Activated T-cell treated with anti-CD3 and anti-CD28 coated beads for 1 hour (primary cell): ENCODE data around the gene SETD3.

Source experiments
- DNase-seq: peaks from one replicate; pipeline ENCODE4 v3.0.0-alpha.2; 2020; ENCODE audit warnings: low read depth

SETD3 gene

DNA sequence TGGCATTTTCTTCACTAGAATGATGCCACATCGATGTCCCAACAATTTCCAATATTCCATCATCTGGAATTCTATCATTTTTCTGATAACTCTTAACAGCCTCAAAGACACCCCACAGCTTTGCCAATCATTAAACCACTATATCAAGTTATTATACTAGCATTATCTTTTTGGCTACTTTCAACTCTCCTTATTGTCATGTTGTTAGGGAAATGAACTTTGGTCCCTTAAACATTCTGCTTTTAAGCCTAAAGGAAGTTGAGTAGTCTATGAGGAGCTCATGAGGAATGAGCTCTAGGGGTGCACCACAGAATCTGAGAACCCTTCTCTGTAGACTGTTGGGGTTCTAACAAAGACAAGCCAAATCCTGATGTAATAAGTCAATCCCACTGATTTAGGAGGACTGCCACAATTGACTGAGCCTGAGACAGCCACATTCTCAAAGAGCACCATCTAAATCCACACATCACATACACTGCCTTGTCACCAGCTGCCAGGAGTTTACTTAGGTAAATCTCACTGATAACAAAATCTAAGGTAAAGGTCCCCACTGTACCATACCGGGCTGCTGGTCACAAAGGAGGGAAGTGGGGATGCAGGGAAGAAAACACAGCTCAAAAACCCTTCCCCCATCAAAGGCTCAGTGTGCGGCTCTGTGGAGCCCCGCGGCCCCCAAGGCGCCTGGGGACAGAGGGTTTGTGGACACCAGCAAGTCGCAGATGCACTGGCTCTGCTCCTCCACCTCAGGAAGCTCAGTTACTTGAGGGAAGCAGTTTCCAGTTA, 58.2 kb downstream of the SETD3 start:
- DNase-seq, result no peak

DNA sequence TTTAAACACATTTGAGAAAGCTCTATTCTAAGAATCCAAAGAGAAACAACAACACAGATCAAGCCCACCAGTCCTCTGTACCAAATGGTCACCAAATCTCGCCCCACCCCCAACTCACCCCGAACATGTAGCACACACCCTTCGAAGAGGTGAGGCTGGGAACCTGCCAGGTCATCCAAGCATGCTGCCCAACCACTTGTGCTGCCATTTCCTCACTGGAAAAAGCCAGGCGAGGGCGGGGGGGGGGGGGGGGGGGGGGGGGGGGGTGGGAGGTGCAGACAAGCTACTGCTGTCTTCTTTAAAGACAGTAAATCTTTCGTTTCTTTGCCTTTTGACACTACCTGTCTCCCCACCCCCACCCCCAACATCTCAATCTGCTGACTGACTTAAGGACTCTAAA, 59.9 kb downstream of the SETD3 start:
- DNase-seq, result no peak

GRCh38 chr14:99419905-99420304, 60.8 kb downstream of the SETD3 start:
- DNase-seq, result no peak

GRCh38 chr14:99418242-99418641, 62.4 kb downstream of the SETD3 start:
- DNase-seq, result no peak

- DNase-seq, result no peak
These were observed 63.8 kb downstream of the SETD3 start for GRCh38 chr14:99416909-99417308.

DNA sequence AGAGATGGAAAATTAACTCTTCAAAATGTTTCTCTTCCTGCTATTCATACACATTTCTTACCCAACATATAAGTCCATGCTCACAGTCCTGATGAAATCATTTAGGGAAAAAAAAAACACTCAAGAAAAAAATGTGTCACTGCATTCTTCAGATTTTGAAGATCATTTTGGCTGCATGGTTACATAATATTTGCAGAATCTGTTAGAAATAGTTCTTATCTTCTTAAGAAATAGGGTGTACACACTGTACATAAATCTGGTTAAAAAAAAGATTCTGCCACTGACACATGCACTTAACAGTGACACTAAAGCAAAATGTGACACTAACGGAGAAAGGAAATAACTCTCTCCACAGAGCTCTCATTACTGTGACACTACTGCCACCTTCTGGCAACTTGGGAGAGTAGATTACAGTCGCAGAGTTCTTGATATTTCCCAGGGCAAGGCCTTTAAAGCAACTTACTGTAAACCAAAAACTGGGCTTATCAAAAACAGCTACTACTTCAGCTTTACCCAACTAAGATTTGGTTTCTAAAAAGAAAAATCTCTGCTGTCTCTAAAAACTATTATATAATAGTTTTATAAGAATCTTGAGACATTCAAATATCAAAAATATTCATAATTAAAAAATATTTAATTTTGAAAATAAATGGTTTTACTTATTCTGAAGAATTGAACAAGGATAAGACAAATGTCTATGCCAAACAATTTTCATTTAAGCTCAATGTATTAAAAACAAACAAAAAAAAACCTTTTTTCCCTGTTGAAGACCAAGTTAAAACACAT, 65.0 kb downstream of the SETD3 start:
- DNase-seq, result peak; percentile 44

- DNase-seq, result no peak
These were observed 66.7 kb downstream of the SETD3 start for GRCh38 chr14:99413911-99414310.

GRCh38 chr14:99413172-99413571, 67.5 kb downstream of the SETD3 start:
- DNase-seq, result no peak

GRCh38 chr14:99412117-99413061, 68.3 kb downstream of the SETD3 start:
- no peak for DNase-seq

DNA sequence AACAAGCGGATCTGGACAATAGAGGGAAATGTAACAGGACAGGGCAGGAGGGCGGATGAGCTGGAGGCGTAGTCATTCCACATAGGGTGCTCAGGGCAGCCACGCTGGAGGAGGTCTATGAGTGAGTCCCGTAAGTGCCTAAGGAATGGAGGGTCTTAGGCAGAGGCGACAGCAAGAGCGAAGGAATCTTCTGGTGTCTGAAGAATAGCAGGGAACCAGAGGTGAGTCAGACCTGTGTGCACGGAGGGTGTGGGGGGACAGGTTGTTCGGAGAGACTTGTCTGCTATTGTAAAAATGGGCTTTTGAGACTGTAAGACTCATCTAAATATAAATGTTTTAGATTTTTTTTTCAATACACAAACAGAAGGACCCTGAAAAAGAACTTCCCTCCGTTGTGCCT, 70.6 kb downstream of the SETD3 start:
- no peak for DNase-seq

GRCh38 chr14:99408971-99409289, 71.7 kb downstream of the SETD3 start:
- DNase-seq, result no peak

GRCh38 chr14:99408286-99408970, 72.2 kb downstream of the SETD3 start:
- DNase-seq, result no peak

DNA sequence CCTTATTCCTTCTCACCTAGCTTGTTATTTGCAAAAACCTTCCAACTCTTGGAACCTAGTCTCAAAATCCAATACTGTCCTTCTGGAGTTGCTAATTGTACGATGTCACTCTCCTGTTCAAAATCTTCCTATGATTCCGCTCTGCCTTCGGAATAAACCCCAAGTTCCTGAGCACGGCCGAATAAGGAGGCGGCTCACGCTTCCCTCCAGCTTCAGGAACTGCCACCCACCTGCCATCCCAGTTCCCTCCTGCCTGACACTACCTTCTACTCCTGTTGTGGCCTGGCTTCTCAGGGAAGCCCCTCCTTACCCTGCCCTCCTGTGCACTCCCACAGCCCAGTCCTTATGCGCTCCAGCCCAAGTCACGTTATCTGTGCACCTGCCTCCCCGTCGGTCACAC, 73.2 kb downstream of the SETD3 start:
- no peak for DNase-seq

DNA sequence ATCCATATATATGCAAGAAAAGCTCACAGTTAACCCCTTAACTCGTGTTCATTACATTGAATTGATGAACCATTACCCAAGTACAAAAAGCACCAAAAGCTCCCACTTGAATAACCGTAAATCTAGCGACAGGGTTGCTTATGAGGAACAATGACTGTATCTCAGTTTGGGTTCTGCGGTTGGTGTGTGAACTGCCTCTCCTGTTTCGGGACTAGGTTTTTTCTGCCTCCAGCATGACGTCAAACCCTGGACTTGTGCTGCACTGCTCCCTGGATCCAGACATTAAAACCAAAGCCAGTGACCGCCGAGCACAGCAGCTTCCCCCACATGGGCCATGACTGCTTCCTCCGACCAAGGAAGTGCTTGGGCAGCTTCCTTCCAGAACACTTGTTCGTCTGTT, 77.7 kb downstream of the SETD3 start:
- no peak for DNase-seq

DNA sequence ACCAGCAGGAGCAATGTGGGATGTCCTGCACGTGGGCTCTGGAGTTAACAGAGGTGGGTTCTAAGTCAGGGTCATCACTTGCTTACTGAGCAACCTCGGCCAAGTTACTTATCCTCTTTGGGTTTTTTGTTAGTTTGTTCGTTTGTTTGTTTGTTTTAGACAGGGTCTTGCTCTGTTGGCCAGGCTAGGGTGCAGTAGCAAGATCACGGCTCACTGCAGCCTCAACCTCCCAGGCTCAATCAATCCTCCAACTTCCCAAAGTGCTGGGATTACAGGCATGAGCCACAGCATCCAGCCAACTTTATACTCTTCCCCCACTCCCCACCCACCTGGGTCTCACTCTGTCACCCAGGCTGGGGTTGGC, 78.4 kb downstream of the SETD3 start:
- DNase-seq, result no peak

GRCh38 chr14:99401621-99402284, 78.9 kb downstream of the SETD3 start:
- no peak for DNase-seq

GRCh38 chr14:99401211-99401610, 79.4 kb downstream of the SETD3 start:
- no peak for DNase-seq

- no peak for DNase-seq
These were observed 83.0 kb downstream of the SETD3 start for GRCh38 chr14:99397698-99398097.

DNA sequence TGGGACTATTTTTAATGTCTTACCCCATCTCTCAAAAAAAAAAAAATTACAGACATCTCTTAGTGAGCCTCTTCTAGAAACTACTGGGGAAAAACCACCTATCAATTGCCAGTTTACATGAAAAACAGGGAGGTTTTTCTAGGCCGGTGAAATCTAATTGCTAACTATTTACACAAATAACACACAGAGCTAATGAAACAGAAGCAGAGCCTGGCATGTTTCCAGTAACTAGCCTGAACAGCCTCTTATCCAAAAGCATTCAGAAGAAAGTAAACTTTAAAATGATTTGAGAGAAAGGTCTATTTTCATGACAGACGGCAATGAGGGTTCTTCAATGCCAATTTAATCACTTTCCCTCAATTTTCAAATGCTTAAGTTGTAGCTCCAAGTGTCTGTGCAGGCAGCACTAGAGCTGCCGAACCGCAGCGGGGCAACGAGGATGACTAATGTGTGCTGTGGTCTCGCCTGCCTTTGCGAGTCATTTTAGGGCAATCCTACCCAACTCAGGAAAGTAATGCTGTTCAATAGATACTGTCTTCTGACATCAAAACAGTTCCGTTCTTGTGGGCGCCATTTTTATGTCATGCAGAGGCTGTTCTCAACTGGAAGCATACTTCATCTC, 84.6 kb downstream of the SETD3 start:
- DNase-seq, result peak; percentile 6

DNA sequence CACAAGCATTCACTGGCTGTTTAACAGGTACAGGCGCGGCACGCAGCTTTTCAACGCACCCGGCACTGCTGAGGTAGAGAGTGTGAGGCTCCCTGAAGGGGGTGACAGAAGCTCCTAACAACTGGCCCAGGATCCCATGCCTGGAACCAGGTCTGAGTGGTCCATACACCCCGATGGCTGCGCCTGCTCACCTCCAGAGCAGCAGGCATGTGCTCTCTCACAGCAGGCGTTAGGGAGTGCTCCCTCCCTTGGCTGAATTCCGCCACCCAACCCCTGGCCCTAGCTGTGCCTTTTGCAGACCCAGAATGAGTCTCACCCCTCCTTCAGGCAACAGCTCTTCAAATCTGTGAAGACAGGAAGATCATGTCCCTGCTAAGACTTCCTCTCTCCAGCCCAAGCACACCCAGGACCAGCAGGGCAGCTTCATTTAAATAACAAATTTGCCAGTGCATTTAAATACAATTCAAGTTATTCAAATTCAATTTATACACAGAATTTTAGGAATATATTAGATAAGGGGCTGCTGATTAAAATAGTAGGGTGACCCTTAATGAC, 86.0 kb downstream of the SETD3 start:
- no peak for DNase-seq
